T-helper 2 cell treated with Interferon-gamma antibody and Interleukin-4, amounts not matched to agents 5 μg/mL and 100 μg/mL, for 36 hours (primary cell): ENCODE results near the gene PSME2.
"Not testable (repeated sequence)": the region's sequence is repeated elsewhere in the genome, so short reads cannot be mapped to it uniquely, and the experiment has no call there.

Experiments used
- DNase-seq: peaks from one replicate; pipeline ENCODE4 v3.0.0; 2021; ENCODE audit warnings: low spot score
- H3K27ac Mint-ChIP-seq: one replicate; pipeline ENCODE4 v1.8.0; 2021; ENCODE audit warnings: mild to moderate bottlenecking, mixed read lengths
- H3K27me3 Mint-ChIP-seq: one replicate; pipeline ENCODE4 v1.8.0; 2021; ENCODE audit warnings: low read depth, mixed read lengths
- H3K36me3 Mint-ChIP-seq: one replicate; pipeline ENCODE4 v1.8.0; 2021; ENCODE audit warnings: low read depth, mixed read lengths
- H3K4me1 Mint-ChIP-seq: one replicate; pipeline ENCODE4 v1.8.0; 2021; ENCODE audit warnings: low read depth, mixed read lengths
- H3K4me3 Mint-ChIP-seq: one replicate; pipeline ENCODE4 v1.8.0; 2022; ENCODE audit warnings: mild to moderate bottlenecking, moderate library complexity, mixed read lengths
- H3K9me3 Mint-ChIP-seq: one replicate; pipeline ENCODE4 v1.8.0; 2021; ENCODE audit warnings: mixed read lengths

Gene PSME2

GRCh38 chr14:24113801-24114531 lies 32.4 kb downstream of the PSME2 start:
- H3K4me3 Mint-ChIP-seq = peak overlapping the region; percentile 92
- DNase-seq = peak; percentile 88
- H3K9me3 Mint-ChIP-seq = no peaks in the 10 kb centered on the region
- H3K27ac Mint-ChIP-seq = peak overlapping the region; percentile 97
- peaks cover 29% of the 10 kb centered on the region for H3K4me1 Mint-ChIP-seq
- H3K36me3 Mint-ChIP-seq = peaks cover 32% of the 10 kb centered on the region
- H3K27me3 Mint-ChIP-seq = no peaks in the 10 kb centered on the region

- H3K4me3 Mint-ChIP-seq = peak overlapping the region; percentile 92
- no peaks in the 10 kb centered on the region for H3K27me3 Mint-ChIP-seq
- DNase-seq = no peak
- peaks cover 32% of the 10 kb centered on the region for H3K4me1 Mint-ChIP-seq
- peaks cover 27% of the 10 kb centered on the region for H3K36me3 Mint-ChIP-seq
- H3K9me3 Mint-ChIP-seq = no peaks in the 10 kb centered on the region
- peak overlapping the region; percentile 97 for H3K27ac Mint-ChIP-seq
These were observed 33.0 kb downstream of the PSME2 start for GRCh38 chr14:24113379-24113800.

- no peaks in the 10 kb centered on the region for H3K9me3 Mint-ChIP-seq
- H3K27ac Mint-ChIP-seq = no peak overlapping the region
- H3K27me3 Mint-ChIP-seq = no peaks in the 10 kb centered on the region
- peaks cover 22% of the 10 kb centered on the region for H3K4me1 Mint-ChIP-seq
- peaks cover 5% of the 10 kb centered on the region for H3K36me3 Mint-ChIP-seq
- H3K4me3 Mint-ChIP-seq = no peak overlapping the region
- no peak for DNase-seq
These were observed 35.9 kb downstream of the PSME2 start for GRCh38 chr14:24110523-24110922.

GRCh38 chr14:24110060-24110459 lies 36.4 kb downstream of the PSME2 start:
- Mint-ChIP-seq H3K27ac (no peak overlapping the region), H3K36me3 (peaks cover 3% of the 10 kb centered on the region), H3K27me3 (no peaks in the 10 kb centered on the region), H3K4me3 (no peak overlapping the region), H3K9me3 (no peaks in the 10 kb centered on the region), H3K4me1 (peaks cover 18% of the 10 kb centered on the region)
- DNase-seq = no peak

- Mint-ChIP-seq H3K9me3 (peaks cover 3% of the 10 kb centered on the region), H3K36me3 (peaks cover 17% of the 10 kb centered on the region), H3K27me3 (no peaks in the 10 kb centered on the region), H3K27ac (peak overlapping the region; percentile 96), H3K4me3 (peak overlapping the region; percentile 50), H3K4me1 (peaks cover 18% of the 10 kb centered on the region)
- DNase-seq = no peak
These were observed 38.0 kb downstream of the PSME2 start for GRCh38 chr14:24108336-24108874.

GRCh38 chr14:24106672-24107271 lies 39.6 kb downstream of the PSME2 start:
- H3K27me3 Mint-ChIP-seq = no peaks in the 10 kb centered on the region
- H3K36me3 Mint-ChIP-seq = peaks cover 29% of the 10 kb centered on the region
- H3K4me1 Mint-ChIP-seq = peaks cover 18% of the 10 kb centered on the region
- no peak overlapping the region for H3K4me3 Mint-ChIP-seq
- peaks cover 3% of the 10 kb centered on the region for H3K9me3 Mint-ChIP-seq
- H3K27ac Mint-ChIP-seq = no peak overlapping the region
- no peak for DNase-seq

GRCh38 chr14:24105609-24106239 lies 40.7 kb downstream of the PSME2 start:
- H3K27me3 Mint-ChIP-seq, H3K4me3 Mint-ChIP-seq, H3K27ac Mint-ChIP-seq, H3K9me3 Mint-ChIP-seq, DNase-seq: not testable (repeated sequence)
- H3K36me3 Mint-ChIP-seq = peaks cover 33% of the 10 kb centered on the region
- peaks cover 18% of the 10 kb centered on the region for H3K4me1 Mint-ChIP-seq

GRCh38 chr14:24103451-24103850 lies 43.0 kb downstream of the PSME2 start:
- peaks cover 3% of the 10 kb centered on the region for H3K9me3 Mint-ChIP-seq
- DNase-seq = no peak
- peaks cover 46% of the 10 kb centered on the region for H3K36me3 Mint-ChIP-seq
- H3K4me1 Mint-ChIP-seq = peaks cover 8% of the 10 kb centered on the region
- no peak overlapping the region for H3K27ac Mint-ChIP-seq
- no peaks in the 10 kb centered on the region for H3K27me3 Mint-ChIP-seq
- H3K4me3 Mint-ChIP-seq = no peak overlapping the region

- Mint-ChIP-seq H3K36me3 (peaks cover 52% of the 10 kb centered on the region), H3K27me3 (no peaks in the 10 kb centered on the region), H3K4me3 (no peak overlapping the region), H3K27ac (no peak overlapping the region), H3K9me3 (peaks cover 3% of the 10 kb centered on the region), H3K4me1 (peaks cover 5% of the 10 kb centered on the region)
- DNase-seq = no peak
These were observed 43.9 kb downstream of the PSME2 start for GRCh38 chr14:24102357-24103048.

- Mint-ChIP-seq H3K27me3 (no peaks in the 10 kb centered on the region), H3K4me1 (peaks cover 11% of the 10 kb centered on the region), H3K36me3 (peaks cover 60% of the 10 kb centered on the region), H3K4me3 (no peak overlapping the region), H3K9me3 (peaks cover 3% of the 10 kb centered on the region), H3K27ac (peak overlapping the region; percentile 55)
- no peak for DNase-seq
These were observed 45.4 kb downstream of the PSME2 start for GRCh38 chr14:24100982-24101494.

GRCh38 chr14:24100197-24100981 lies 46.0 kb downstream of the PSME2 start:
- Mint-ChIP-seq H3K27ac (no peak overlapping the region), H3K36me3 (peaks cover 64% of the 10 kb centered on the region), H3K27me3 (no peaks in the 10 kb centered on the region), H3K4me3 (no peak overlapping the region), H3K9me3 (peaks cover 3% of the 10 kb centered on the region), H3K4me1 (peaks cover 13% of the 10 kb centered on the region)
- no peak for DNase-seq

GRCh38 chr14:24098927-24099813 lies 47.2 kb downstream of the PSME2 start:
- Mint-ChIP-seq H3K27ac (peak overlapping the region; percentile 20), H3K4me1 (peaks cover 15% of the 10 kb centered on the region), H3K9me3 (no peaks in the 10 kb centered on the region), H3K36me3 (peaks cover 62% of the 10 kb centered on the region), H3K4me3 (no peak overlapping the region), H3K27me3 (no peaks in the 10 kb centered on the region)
- DNase-seq = no peak
